Smooth muscle cell (in vitro differentiated cells): ENCODE results near the gene OBSL1. TPM values are rescaled to one million over a fixed set of nuclear protein-coding genes. Genes with fewer than 3 reads are reported as not detected.

Source experiments
- DNase-seq: peaks from one replicate; lab custom pipeline; 2025; ENCODE audit not compliant: unreplicated experiment; lab: John Stamatoyannopoulos, UW
- H2AFZ ChIP-seq: fragments of 200-600 bp; sonication (generic); 2 replicates; pipeline ENCODE4 v1.6.0; 2016; ENCODE audit warnings: antibody characterized with exemption, low read depth, mild to moderate bottlenecking
- H3F3A ChIP-seq: fragments of 200-600 bp; sonication (generic); 2 replicates; pipeline ENCODE4 v1.6.0; 2017; ENCODE audit warnings: antibody characterized with exemption, low read depth
- H3K27ac ChIP-seq: fragments of 200-600 bp; sonication (generic); 2 replicates; pipeline ENCODE4 v1.5.1; 2016; ENCODE audit warnings: low read depth, mild to moderate bottlenecking
- H3K27me3 ChIP-seq: fragments of 200-600 bp; sonication (generic); 2 replicates; pipeline ENCODE4 v1.6.1; 2016; ENCODE audit warnings: low read depth, mild to moderate bottlenecking
- H3K36me3 ChIP-seq: fragments of 200-600 bp; sonication (generic); 2 replicates; pipeline ENCODE4 v1.5.1; 2016; ENCODE audit warnings: low read depth
- H3K4me1 ChIP-seq: fragments of 200-600 bp; sonication (generic); 2 replicates; pipeline ENCODE4 v1.5.1; 2016; ENCODE audit warnings: low read depth
- H3K4me2 ChIP-seq: fragments of 200-600 bp; sonication (generic); 2 replicates; pipeline ENCODE4 v1.6.0; 2016; ENCODE audit warnings: mild to moderate bottlenecking
- H3K4me3 ChIP-seq: fragments of 200-600 bp; sonication (generic); 2 replicates; pipeline ENCODE4 v1.5.1; 2016; ENCODE audit warnings: mild to moderate bottlenecking
- H3K79me2 ChIP-seq: fragments of 200-600 bp; sonication (generic); 2 replicates; pipeline ENCODE4 v1.6.0; 2016; ENCODE audit warnings: low read depth, mild to moderate bottlenecking
- H3K9ac ChIP-seq: fragments of 200-600 bp; sonication (generic); 2 replicates; pipeline ENCODE4 v1.6.0; 2016; ENCODE audit warnings: low read depth
- H3K9me3 ChIP-seq: fragments of 200-600 bp; sonication (generic); replicated peaks from 2 replicates; pipeline ENCODE4 v1.5.1; 2016; ENCODE audit warnings: low read depth
- H4K20me1 ChIP-seq: fragments of 200-600 bp; sonication (generic); 2 replicates; pipeline ENCODE4 v1.6.0; 2016; ENCODE audit warnings: low read depth
- WGBS: methylation state at CpG from one replicate; pipeline ENCODE4 v1.1.7; 2016; ENCODE audit warnings: low lambda C conversion rate; 5-methylcytosine and 5-hydroxymethylcytosine counted together
- polyA plus RNA-seq: library from polyadenylated mRNA; unstranded; fragments of >200 nt; fragmentation: Nextera tagmentation; extraction: Ambion mirVana; gene quantifications from 2 replicates; pipeline ENCODE4 v1.2.1, GENCODE V29; 2016
- total RNA-seq: library from RNA; depleted of rRNA; stranded (reverse); fragments of >200 nt; gene quantifications from 2 replicates; pipeline ENCODE4 v1.2.3, GENCODE V29; 2014
- TF ChIP-seq, protein P1 (sequence below): fragments of 200-600 bp; sonication (generic); IDR thresholded peaks from 2 replicates; pipeline ENCODE4 v1.5.1; 2017; ENCODE audit warnings: borderline replicate concordance, mild to moderate bottlenecking, antibody characterized with exemption; ENCODE audit not compliant: insufficient read depth, poor library complexity, severe bottlenecking

The OBSL1 gene
- total and polyA plus RNA-seq, 2 experiments from 2014 or later: 51.1 to 71.9 TPM

DNA sequence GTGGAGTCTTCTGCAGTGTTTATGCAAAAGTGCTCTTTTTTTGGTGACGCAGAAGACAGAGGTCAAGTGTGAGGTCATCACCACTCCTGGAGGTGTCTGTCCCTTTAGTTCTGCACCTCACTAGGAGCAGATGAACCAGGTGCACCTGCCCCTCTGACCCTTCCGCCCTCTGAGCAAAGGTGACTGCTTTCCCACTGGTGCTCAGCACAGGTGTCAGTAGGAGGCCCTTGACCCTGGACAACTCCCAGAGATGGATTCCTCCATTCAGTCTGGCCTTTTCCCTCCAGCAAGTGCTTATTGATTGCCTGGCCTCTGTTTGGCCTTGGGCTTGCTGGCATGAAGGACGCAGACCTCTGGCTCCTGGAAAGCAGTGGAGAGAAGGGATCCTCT, 47.4 kb upstream of the OBSL1 start:
- WGBS: 92% methylated on average over 3 of the region's 3 CpGs
- no peak overlapping the region for H3K27ac ChIP-seq

DNA sequence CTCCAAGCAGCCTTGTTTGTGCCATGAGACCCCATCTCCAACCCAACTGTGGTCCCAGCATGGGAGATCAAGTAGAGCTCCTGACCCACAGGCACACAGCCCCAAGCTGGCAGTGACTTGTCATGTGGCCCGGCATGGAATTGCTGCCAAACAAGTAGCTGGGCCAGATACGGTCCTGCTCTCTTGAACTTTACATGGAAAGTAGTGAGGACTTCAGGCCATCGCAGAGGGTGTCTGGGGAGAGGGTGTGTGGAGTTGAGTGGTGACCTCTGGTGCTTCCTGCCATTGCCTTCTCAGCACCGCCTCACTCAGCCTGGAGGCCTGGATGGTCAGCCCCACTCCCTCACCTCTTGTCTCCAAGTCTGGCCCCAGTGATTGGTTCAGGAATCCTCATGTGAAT, 45.2 kb upstream of the OBSL1 start:
- no peak overlapping the region for H3K27ac ChIP-seq
- no peaks in the 10 kb centered on the region for H3K79me2 ChIP-seq
- no peak overlapping the region for H3K9ac ChIP-seq
- TF ChIP-seq, protein P1, sequence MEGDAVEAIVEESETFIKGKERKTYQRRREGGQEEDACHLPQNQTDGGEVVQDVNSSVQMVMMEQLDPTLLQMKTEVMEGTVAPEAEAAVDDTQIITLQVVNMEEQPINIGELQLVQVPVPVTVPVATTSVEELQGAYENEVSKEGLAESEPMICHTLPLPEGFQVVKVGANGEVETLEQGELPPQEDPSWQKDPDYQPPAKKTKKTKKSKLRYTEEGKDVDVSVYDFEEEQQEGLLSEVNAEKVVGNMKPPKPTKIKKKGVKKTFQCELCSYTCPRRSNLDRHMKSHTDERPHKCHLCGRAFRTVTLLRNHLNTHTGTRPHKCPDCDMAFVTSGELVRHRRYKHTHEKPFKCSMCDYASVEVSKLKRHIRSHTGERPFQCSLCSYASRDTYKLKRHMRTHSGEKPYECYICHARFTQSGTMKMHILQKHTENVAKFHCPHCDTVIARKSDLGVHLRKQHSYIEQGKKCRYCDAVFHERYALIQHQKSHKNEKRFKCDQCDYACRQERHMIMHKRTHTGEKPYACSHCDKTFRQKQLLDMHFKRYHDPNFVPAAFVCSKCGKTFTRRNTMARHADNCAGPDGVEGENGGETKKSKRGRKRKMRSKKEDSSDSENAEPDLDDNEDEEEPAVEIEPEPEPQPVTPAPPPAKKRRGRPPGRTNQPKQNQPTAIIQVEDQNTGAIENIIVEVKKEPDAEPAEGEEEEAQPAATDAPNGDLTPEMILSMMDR: no peak
- H3K27me3 ChIP-seq: no peaks in the 10 kb centered on the region
- no peaks in the 10 kb centered on the region for H4K20me1 ChIP-seq
- H3K36me3 ChIP-seq: no peaks in the 10 kb centered on the region
- H2AFZ ChIP-seq: no peak overlapping the region
- no peak for DNase-seq
- WGBS: 96% methylated on average over 4 of the region's 4 CpGs
- no peak overlapping the region for H3K4me3 ChIP-seq
- H3K9me3 ChIP-seq: no peaks in the 10 kb centered on the region
- H3K4me1 ChIP-seq: no peaks in the 10 kb centered on the region
- H3F3A ChIP-seq: no peaks in the 10 kb centered on the region
- H3K4me2 ChIP-seq: no peak overlapping the region

More for the DNA sequence above, 47.4 kb upstream of the OBSL1 start:
- no peaks in the 10 kb centered on the region for H3K36me3 ChIP-seq
- no peaks in the 10 kb centered on the region for H3F3A ChIP-seq
- H3K4me3 ChIP-seq: no peak overlapping the region
- no peak overlapping the region for H2AFZ ChIP-seq
- no peaks in the 10 kb centered on the region for H3K27me3 ChIP-seq
- H3K79me2 ChIP-seq: no peaks in the 10 kb centered on the region
- H3K4me2 ChIP-seq: no peak overlapping the region
- no peaks in the 10 kb centered on the region for H3K4me1 ChIP-seq
- no peak overlapping the region for H3K9ac ChIP-seq
- no peaks in the 10 kb centered on the region for H3K9me3 ChIP-seq
- H4K20me1 ChIP-seq: no peaks in the 10 kb centered on the region
- no peak for DNase-seq
- TF ChIP-seq, protein P1: no peak

DNA sequence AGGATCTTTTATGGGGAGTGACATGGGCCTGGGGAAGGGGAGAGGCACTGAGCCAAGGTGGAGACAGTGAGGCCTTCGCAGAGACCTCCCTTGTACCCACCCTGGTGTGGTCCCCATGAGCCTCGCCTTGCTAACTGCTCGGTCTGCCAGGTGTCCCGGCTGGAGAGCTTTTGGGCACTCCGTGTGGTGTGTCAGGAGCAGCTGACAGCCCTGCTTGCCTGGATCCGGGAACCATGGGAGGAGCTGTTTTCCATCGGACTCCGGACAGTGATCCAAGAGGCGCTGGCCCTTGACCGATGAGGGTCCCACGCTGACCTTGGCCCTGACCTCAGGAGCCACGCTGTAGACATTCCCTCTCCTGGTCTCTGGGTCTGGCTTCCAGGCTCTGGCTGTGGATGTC, 44.6 kb upstream of the OBSL1 start:
- no peak overlapping the region for H3K4me2 ChIP-seq

DNA sequence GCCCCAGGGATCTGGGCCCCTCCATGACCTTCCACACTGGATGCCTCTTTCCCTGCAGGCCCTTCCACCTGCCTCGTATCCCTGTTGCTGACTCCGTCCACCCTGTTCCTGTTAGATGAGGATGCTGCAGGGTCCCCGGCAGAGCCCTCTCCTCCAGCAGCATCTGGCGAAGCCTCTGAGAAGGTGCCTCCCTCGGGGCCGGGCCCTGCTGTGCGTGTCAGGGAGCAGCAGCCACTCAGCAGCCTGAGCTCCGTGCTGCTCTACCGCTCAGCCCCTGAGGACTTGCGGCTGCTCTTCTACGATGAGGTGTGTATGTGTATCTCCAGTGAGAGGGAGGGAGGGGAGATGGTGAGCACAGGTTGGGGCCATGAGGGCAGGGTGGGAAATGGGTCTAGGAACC, 43.7 kb upstream of the OBSL1 start:
- TF ChIP-seq, protein P1: no peak
- no peak for DNase-seq

More for the DNA sequence above, 44.6 kb upstream of the OBSL1 start:
- H3K27ac ChIP-seq: no peak overlapping the region
- H3K9ac ChIP-seq: no peak overlapping the region
- TF ChIP-seq, protein P1: no peak
- H3F3A ChIP-seq: no peaks in the 10 kb centered on the region
- H3K36me3 ChIP-seq: no peaks in the 10 kb centered on the region
- no peaks in the 10 kb centered on the region for H3K9me3 ChIP-seq
- no peak overlapping the region for H3K4me3 ChIP-seq
- no peaks in the 10 kb centered on the region for H3K79me2 ChIP-seq
- H2AFZ ChIP-seq: no peak overlapping the region
- no peaks in the 10 kb centered on the region for H3K27me3 ChIP-seq
- no peak for DNase-seq
- WGBS: 99% methylated on average over 11 of the region's 12 CpGs
- H3K4me1 ChIP-seq: no peaks in the 10 kb centered on the region
- no peaks in the 10 kb centered on the region for H4K20me1 ChIP-seq

More for the DNA sequence above, 43.7 kb upstream of the OBSL1 start:
- no peaks in the 10 kb centered on the region for H3F3A ChIP-seq
- H3K27ac ChIP-seq: no peak overlapping the region
- no peaks in the 10 kb centered on the region for H4K20me1 ChIP-seq
- H3K9me3 ChIP-seq: no peaks in the 10 kb centered on the region
- H3K9ac ChIP-seq: no peak overlapping the region
- no peaks in the 10 kb centered on the region for H3K4me1 ChIP-seq
- H3K4me2 ChIP-seq: no peak overlapping the region
- no peaks in the 10 kb centered on the region for H3K27me3 ChIP-seq
- no peak overlapping the region for H2AFZ ChIP-seq
- H3K36me3 ChIP-seq: no peaks in the 10 kb centered on the region
- WGBS: 97% methylated on average over 11 of the region's 11 CpGs
- H3K4me3 ChIP-seq: no peak overlapping the region
- H3K79me2 ChIP-seq: no peaks in the 10 kb centered on the region
